SK-N-SH (cell line): ENCODE measurements around the gene TXNDC16. TPM values are rescaled to one million over a fixed set of nuclear protein-coding genes. Genes with fewer than 3 reads are reported as not detected.

Experiments used
- CTCF ChIA-PET: fragments of 300-600, 350-600 bp; formaldehyde crosslinking; extraction: SDS; loops from one replicate; lab custom pipeline; 2021; lab: Yijun Ruan, JAX
- POLR2A ChIA-PET: fragments of 350-600 bp; sonication (Branson Sonifier 250); formaldehyde crosslinking; extraction: SDS; loops from one replicate; lab custom pipeline; 2020; ENCODE audit warnings: antibody characterized with exemption, inconsistent platforms; lab: Yijun Ruan, JAX
- DNase-seq: peaks from one replicate; pipeline ENCODE4 v3.0.0; 2012
- H2AFZ ChIP-seq: fragments of 200-600 bp; sonication (generic); 2 replicates; pipeline ENCODE4 v1.8.1; 2016; ENCODE audit warnings: antibody characterized with exemption, mild to moderate bottlenecking, low read depth
- H3F3A ChIP-seq: fragments of 200-600 bp; sonication (generic); replicated peaks from 2 replicates; pipeline ENCODE3; 2016; ENCODE audit warnings: antibody characterized with exemption, mild to moderate bottlenecking; ENCODE audit not compliant: insufficient read depth
- H3K27ac ChIP-seq, 2 experiments: fragments of 200-500 bp in 1 of 2; fragments of 200-600 bp in 1 of 2; sonication (Bioruptor generic) in 1 of 2; sonication (generic), shearing (Covaris generic) in 1 of 2; 2 replicates each; pipeline versions ENCODE4 v1.5.1 to v1.6.1; 2014 to 2016; ENCODE audit warnings: low read depth in 2 of 2, inconsistent platforms in 1 of 2, low read length in 1 of 2, mild to moderate bottlenecking in 1 of 2, mixed read lengths in 1 of 2
- H3K27me3 ChIP-seq: fragments of 200-600 bp; sonication (generic), shearing (Covaris generic); 2 replicates; pipeline ENCODE4 v1.6.1; 2016; ENCODE audit warnings: mixed run types; ENCODE audit not compliant: insufficient read depth
- H3K36me3 ChIP-seq, 2 experiments: fragments of 200-500 bp in 1 of 2; fragments of 200-600 bp in 1 of 2; sonication (Bioruptor generic) in 1 of 2; sonication (generic) in 1 of 2; replicated peaks in 1 of 2; 2 replicates each; pipeline versions ENCODE3 to v1.5.1; 2014 to 2016; ENCODE audit warnings: low read length in 1 of 2, mild to moderate bottlenecking in 1 of 2; ENCODE audit not compliant: insufficient read depth in 2 of 2, control insufficient read depth in 1 of 2
- H3K4me1 ChIP-seq, 2 experiments: fragments of 200-500 bp in 1 of 2; fragments of 200-600 bp in 1 of 2; sonication (Bioruptor generic) in 1 of 2; sonication (generic), shearing (Covaris generic) in 1 of 2; 2 replicates each; pipeline versions ENCODE4 v1.5.1 to v1.6.1; 2014 to 2016; ENCODE audit warnings: low read depth in 1 of 2, low read length in 1 of 2, mixed run types in 1 of 2; ENCODE audit not compliant: insufficient read depth in 2 of 2, control insufficient read depth in 1 of 2
- H3K4me2 ChIP-seq: fragments of 200-600 bp; sonication (generic), shearing (Covaris generic); 2 replicates; pipeline ENCODE4 v1.6.1; 2017; ENCODE audit warnings: mixed run types
- H3K4me3 ChIP-seq, 2 experiments: fragments of 200-500 bp in 1 of 2; fragments of 200-600 bp in 1 of 2; sonication (Bioruptor generic) in 1 of 2; sonication (generic), shearing (Covaris generic) in 1 of 2; 2 replicates each; pipeline versions ENCODE4 v1.5.1 to v1.8.1; 2014 to 2016; ENCODE audit warnings: low read depth in 2 of 2, inconsistent platforms in 1 of 2, low read length in 1 of 2, mild to moderate bottlenecking in 1 of 2, mixed read lengths in 1 of 2, moderate library complexity in 1 of 2
- H3K79me2 ChIP-seq: fragments of 200-600 bp; sonication (generic); 2 replicates; pipeline ENCODE4 v1.8.1; 2017; ENCODE audit warnings: mild to moderate bottlenecking; ENCODE audit not compliant: insufficient read depth
- H3K9ac ChIP-seq: fragments of 200-600 bp; sonication (generic); 2 replicates; pipeline ENCODE4 v1.6.1; 2017; ENCODE audit warnings: mixed run types
- H3K9me2 ChIP-seq: fragments of 200-600 bp; sonication (generic); 2 replicates; pipeline ENCODE4 v1.6.1; 2017; ENCODE audit warnings: mixed run types
- H3K9me3 ChIP-seq: fragments of 200-600 bp; sonication (generic); 2 replicates; pipeline ENCODE4 v1.6.1; 2017; ENCODE audit warnings: mixed run types, mild to moderate bottlenecking, moderate library complexity
- H4K20me1 ChIP-seq: fragments of 200-600 bp; sonication (generic); 2 replicates; pipeline ENCODE4 v1.6.1; 2017; ENCODE audit warnings: mild to moderate bottlenecking, mixed run types; ENCODE audit not compliant: insufficient read depth
- CTCF ChIP-seq: fragments of 200-600 bp; sonication (generic); IDR thresholded peaks from 2 replicates; pipeline ENCODE4 v1.6.1; 2017; ENCODE audit warnings: antibody characterized with exemption, mild to moderate bottlenecking, moderate library complexity
- EZH2phosphoT487 ChIP-seq: fragments of 200-600 bp; sonication (generic); IDR thresholded peaks from 2 replicates; pipeline ENCODE4 v1.6.1; 2017; ENCODE audit warnings: low read depth, mixed run types, mild to moderate bottlenecking, antibody characterized with exemption, moderate library complexity, borderline replicate concordance
- GATA2 ChIP-seq: sonication (generic); formaldehyde crosslinking; IDR thresholded peaks from 2 replicates; pipeline ENCODE4 v1.5.0; 2020; ENCODE audit warnings: mild to moderate bottlenecking, missing genetic modification reagents
- MXI1 ChIP-seq: IDR thresholded peaks from 2 replicates; pipeline ENCODE4 v1.6.1; 2012; ENCODE audit warnings: mild to moderate bottlenecking, low read depth, low read length, improper control_type of control experiment
- PBX3 ChIP-seq: IDR thresholded peaks from 2 replicates; pipeline ENCODE4; 2012
- RAD21 ChIP-seq: IDR thresholded peaks from 2 replicates; pipeline ENCODE4 v1.6.1; 2012; ENCODE audit warnings: mild to moderate bottlenecking, low read length
- RCOR1 ChIP-seq: fragments of 150-350 bp; IDR thresholded peaks from 2 replicates; pipeline ENCODE4 v1.6.1; 2017; ENCODE audit warnings: antibody characterized with exemption, low read length
- REST ChIP-seq: IDR thresholded peaks from 2 replicates; pipeline ENCODE4 v1.6.1; 2012; ENCODE audit warnings: mild to moderate bottlenecking, low read depth, low read length, moderate library complexity
- RFX5 ChIP-seq: IDR thresholded peaks from 2 replicates; pipeline ENCODE4 v1.6.1; 2012; ENCODE audit warnings: mild to moderate bottlenecking, improper control_type of control experiment, low read length
- SIN3A ChIP-seq: IDR thresholded peaks from 2 replicates; pipeline ENCODE4 v1.6.1; 2012; ENCODE audit warnings: low read depth, mild to moderate bottlenecking, low read length, moderate library complexity, borderline replicate concordance
- TAF1 ChIP-seq: IDR thresholded peaks from 2 replicates; pipeline ENCODE4 v1.6.1; 2012; ENCODE audit warnings: low read depth, mild to moderate bottlenecking, low read length, moderate library complexity, borderline replicate concordance
- TCF12 ChIP-seq: IDR thresholded peaks from 2 replicates; pipeline ENCODE4 v1.4.0; 2012
- TEAD4 ChIP-seq: IDR thresholded peaks from 2 replicates; pipeline ENCODE4 v1.4.0; 2012; ENCODE audit warnings: mild to moderate bottlenecking, borderline replicate concordance; ENCODE audit not compliant: insufficient read depth
- WGBS: methylation state at CpG from one replicate; pipeline ENCODE4 v1.1.6; 2017; ENCODE audit warnings: low lambda C conversion rate; 5-methylcytosine and 5-hydroxymethylcytosine counted together
- polyA plus RNA-seq, 3 experiments: library from polyadenylated mRNA; depleted of rRNA; stranded (reverse); fragments of >200 nt; gene quantifications; 2 replicates each; pipeline ENCODE4 v1.2.3, GENCODE V29; 2012

Gene TXNDC16
- polyA plus RNA-seq, 1 of the 3 experiments (the other 2 are of a cell fraction): 0.95 TPM

GRCh38 chr14:52402812-52403526 is 149.3 kb downstream of the TXNDC16 start:
- Histone ChIP-seq H3K9me3 (no peaks in the 10 kb centered on the region), H3K36me3 (no peaks in the 10 kb centered on the region), H3K27me3 (no peaks in the 10 kb centered on the region), H3K4me3 (no peak overlapping the region), H3K79me2 (no peaks in the 10 kb centered on the region), H3K9ac (no peak overlapping the region), H2AFZ (no peak overlapping the region), H3F3A (no peaks in the 10 kb centered on the region), H3K27ac (no peak overlapping the region), H3K4me1 (peaks cover 0 to 2% of the 10 kb centered on the region in 2 experiments; a peak in 2 of 4 replicates), H4K20me1 (no peaks in the 10 kb centered on the region), H3K9me2 (no peaks in the 10 kb centered on the region), H3K4me2 (no peak overlapping the region)
- TF ChIP-seq TEAD4 (no peak), SIN3A (no peak), REST (no peak), TCF12 (no peak), PBX3 (no peak), RCOR1 (no peak), CTCF (no peak), TAF1 (no peak), RFX5 (no peak), RAD21 (no peak), MXI1 (no peak), EZH2phosphoT487 (no peak), GATA2 (CRISPR knock-in tag) (no peak)
- POLR2A ChIA-PET: no interaction called here
- 46% methylated on average over 4 of the region's 4 CpGs for WGBS
- CTCF ChIA-PET: interaction anchor here (1.1 kb wide), 1 partner anchor 10 kb away, joined by 3 read pairs; no protein-coding TSS in a partner anchor
- DNase-seq: no peak
